HepG2 (cell line): ENCODE data around the gene PCSK5. TPM values are rescaled to one million over a fixed set of nuclear protein-coding genes. Genes with fewer than 3 reads are reported as not detected.

Experiments
- ATAC-seq: fragments of 200-7000 bp; cut with Tn5 transposase; 3 replicates; pipeline ENCODE4 v1.9.1; 2020; ENCODE audit warnings: mild to moderate bottlenecking, moderate library complexity
- BruUV-seq: library from RNA; stranded (reverse); fragments of 400-500 nt; replicated peaks from 2 replicates; lab custom pipeline; 2021; lab: Mats Ljungman, UMichigan
- CTCF ChIA-PET: fragments of 300-600 bp; formaldehyde crosslinking; extraction: SDS; loops from one replicate; lab custom pipeline; 2021; ENCODE audit warnings: low total read pairs, inconsistent platforms, low intra/inter-chr PET ratio; lab: Yijun Ruan, JAX
- POLR2A ChIA-PET: fragments of 350-600 bp; sonication (Branson Sonifier 250); formaldehyde crosslinking; loops from one replicate; lab custom pipeline; 2020; ENCODE audit warnings: antibody characterized with exemption, inconsistent platforms; lab: Yijun Ruan, JAX
- DNase-seq: peaks from one replicate; pipeline ENCODE4 v3.0.0-alpha.2; 2015; ENCODE audit warnings: low spot score
- FAIRE-seq: peaks from 3 replicates; lab custom pipeline; 2011; peaks lifted over from hg19 to GRCh38; lab: Jason Lieb, UNC
- H2AFZ ChIP-seq: one replicate; pipeline ENCODE4 v1.6.1; 2011; ENCODE audit warnings: low read length, inconsistent platforms
- H3K27ac ChIP-seq: fragments of 300-600 bp; 3 replicates; pipeline ENCODE4 v1.8.0; 2011; ENCODE audit warnings: mixed run types, mild to moderate bottlenecking, mixed read lengths, low read length, inconsistent platforms; ENCODE audit not compliant: insufficient read depth; ENCODE audit errors: extremely low read length
- H3K27me3 ChIP-seq, 2 experiments: fragments of 200-600 bp in 1 of 2; 2 replicates in 1 of 2; 3 replicates in 1 of 2; pipeline versions ENCODE4 v1.6.0 to v1.8.0; 2011; ENCODE audit warnings: low read length in 2 of 2, mild to moderate bottlenecking in 2 of 2, moderate library complexity in 2 of 2, inconsistent platforms in 1 of 2; ENCODE audit not compliant: insufficient read depth in 2 of 2, control insufficient read depth in 1 of 2
- H3K36me3 ChIP-seq, 2 experiments: fragments of 200-600 bp in 1 of 2; replicated peaks in 1 of 2; 2 replicates in 1 of 2; 3 replicates in 1 of 2; pipeline versions ENCODE4 v1.5.1 to v1.8.0; 2011; ENCODE audit warnings: low read length in 2 of 2, inconsistent platforms in 1 of 2; ENCODE audit not compliant: insufficient read depth in 2 of 2, control insufficient read depth in 1 of 2
- H3K4me1 ChIP-seq: 2 replicates; pipeline ENCODE4 v1.5.1; 2012; ENCODE audit warnings: low read length, inconsistent platforms; ENCODE audit not compliant: insufficient read depth
- H3K4me2 ChIP-seq: 2 replicates; pipeline ENCODE4 v1.6.0; 2011; ENCODE audit warnings: low read depth, low read length, inconsistent platforms
- H3K4me3 ChIP-seq, 3 experiments: fragments of 200-600 bp in 1 of 3; sonication (generic), shearing (Covaris generic) in 1 of 3; replicated peaks in 1 of 3; 2 replicates each; pipeline ENCODE4 v1.5.1; 2011 to 2016; ENCODE audit warnings: low read length in 3 of 3, inconsistent platforms in 2 of 3, low read depth in 2 of 3, mild to moderate bottlenecking in 2 of 3, control low read depth in 1 of 3, mixed read lengths in 1 of 3; ENCODE audit not compliant: insufficient read depth in 1 of 3
- H3K79me2 ChIP-seq: one replicate; pipeline ENCODE4 v1.6.1; 2011; ENCODE audit warnings: low read length, inconsistent platforms; ENCODE audit not compliant: insufficient read depth
- H3K9ac ChIP-seq: 2 replicates; pipeline ENCODE4 v1.6.0; 2011; ENCODE audit warnings: mild to moderate bottlenecking, low read depth, low read length, inconsistent platforms; ENCODE audit not compliant: insufficient read depth
- H3K9me3 ChIP-seq: 2 replicates; pipeline ENCODE4 v1.5.1; 2012; ENCODE audit warnings: mild to moderate bottlenecking, low read length
- H4K20me1 ChIP-seq: 2 replicates; pipeline ENCODE4 v1.6.0; 2011; ENCODE audit warnings: inconsistent platforms, mild to moderate bottlenecking, low read length, moderate library complexity; ENCODE audit not compliant: insufficient read depth
- AKNA ChIP-seq: sonication (generic); formaldehyde crosslinking; IDR thresholded peaks from 2 replicates; pipeline ENCODE4 v1.4.0; 2020; ENCODE audit warnings: missing genetic modification reagents, borderline replicate concordance
- CHCHD3 ChIP-seq: sonication (generic); formaldehyde crosslinking; IDR thresholded peaks from 2 replicates; pipeline ENCODE4 v1.8.0; 2022; ENCODE audit warnings: mild to moderate bottlenecking, missing genetic modification reagents, moderate library complexity
- EED ChIP-seq: sonication (generic); formaldehyde crosslinking; IDR thresholded peaks from 2 replicates; pipeline ENCODE4 v1.5.0; 2020; ENCODE audit warnings: mild to moderate bottlenecking, missing genetic modification reagents
- FOXK2 ChIP-seq: fragments of 450-650 bp; IDR thresholded peaks from 2 replicates; pipeline ENCODE4 v1.6.1; 2016
- HNF4G ChIP-seq, 2 experiments: sonication (generic) in 1 of 2; formaldehyde crosslinking in 1 of 2; IDR thresholded peaks; 2 replicates each; pipeline versions ENCODE4 v1.4.0 to v1.6.1; 2011 to 2020; ENCODE audit warnings: borderline replicate concordance in 2 of 2, low read depth in 2 of 2, mild to moderate bottlenecking in 2 of 2, low read length in 1 of 2, missing genetic modification reagents in 1 of 2, moderate library complexity in 1 of 2
- HOMEZ ChIP-seq: IDR thresholded peaks from 2 replicates; pipeline ENCODE4 v1.6.1; 2016; ENCODE audit warnings: low read depth
- LCORL ChIP-seq, 2 experiments: fragments of 450-650 bp in 1 of 2; sonication (generic) in 1 of 2; formaldehyde crosslinking in 1 of 2; IDR thresholded peaks; 2 replicates each; pipeline versions ENCODE4 v1.5.0 to v1.6.1; 2017 to 2020; ENCODE audit warnings: antibody characterized with exemption in 1 of 2, missing genetic modification reagents in 1 of 2
- PREB ChIP-seq: sonication (generic); formaldehyde crosslinking; IDR thresholded peaks from 2 replicates; pipeline ENCODE4 v1.4.0; 2020; ENCODE audit warnings: missing genetic modification reagents
- XRCC5 ChIP-seq: fragments of 200-400 bp; formaldehyde crosslinking; optimal IDR thresholded peaks from 2 replicates; pipeline ENCODE3; 2017; ENCODE audit warnings: mild to moderate bottlenecking, low read length
- ZFP82 ChIP-seq: sonication (generic); formaldehyde crosslinking; IDR thresholded peaks from 2 replicates; pipeline ENCODE4 v1.5.1; 2020; ENCODE audit warnings: mild to moderate bottlenecking, missing genetic modification reagents, borderline replicate concordance
- ZFP90 ChIP-seq: sonication (generic); formaldehyde crosslinking; IDR thresholded peaks from 2 replicates; pipeline ENCODE4 v1.8.0; 2022; ENCODE audit warnings: missing genetic modification reagents, mild to moderate bottlenecking, inconsistent platforms, borderline replicate concordance
- ZNF12 ChIP-seq: sonication (generic); formaldehyde crosslinking; IDR thresholded peaks from 2 replicates; pipeline ENCODE4 v1.5.0; 2020; ENCODE audit warnings: missing genetic modification reagents
- ZNF274 ChIP-seq: sonication (generic); formaldehyde crosslinking; IDR thresholded peaks from 2 replicates; pipeline ENCODE4 v1.5.1; 2020; ENCODE audit warnings: mild to moderate bottlenecking, missing genetic modification reagents
- ZNF282 ChIP-seq: fragments of 450-650 bp; IDR thresholded peaks from 2 replicates; pipeline ENCODE4 v1.6.1; 2018; ENCODE audit not compliant: partially characterized antibody
- ZNF556 ChIP-seq: sonication (generic); formaldehyde crosslinking; IDR thresholded peaks from 2 replicates; pipeline ENCODE4 v1.4.0; 2020; ENCODE audit warnings: mild to moderate bottlenecking, missing genetic modification reagents, borderline replicate concordance
- ZNF660 ChIP-seq: sonication (generic); formaldehyde crosslinking; IDR thresholded peaks from 2 replicates; pipeline ENCODE4 v1.5.1; 2020; ENCODE audit warnings: mild to moderate bottlenecking, low read depth, missing genetic modification reagents, borderline replicate concordance
- ZNF788 ChIP-seq: sonication (generic); formaldehyde crosslinking; IDR thresholded peaks from 2 replicates; pipeline ENCODE4 v1.5.0; 2020; ENCODE audit warnings: mild to moderate bottlenecking, missing genetic modification reagents, borderline replicate concordance
- WGBS: methylation state at CpG from one replicate; pipeline ENCODE4 v1.1.6; 2017; ENCODE audit warnings: low lambda C conversion rate; 5-methylcytosine and 5-hydroxymethylcytosine counted together
- in situ Hi-C: cut with HindIII; loops from 2 replicates; pipeline ENCODE4 v1.10.0; 2017; ENCODE audit warnings: low pct_unique_long_range_greater_than_20kb; ENCODE audit not compliant: extremely low pct_ligation_motif_present
- intact Hi-C: fragments of 100-400 bp; cut with micrococcal nuclease; formaldehyde crosslinking; loops from one replicate; pipeline ENCODE4 v1.10.0; 2022; ENCODE audit not compliant: unreplicated experiment
- polyA plus RNA-seq, 8 experiments: library from polyadenylated mRNA; depleted of rRNA in 3 of 8; stranded (reverse) in 7 of 8; unstranded in 1 of 8; fragments of >200 nt; fragmentation: Illumina TruSeq in 4 of 8; extraction: Trizol in 4 of 8; gene quantifications; 2 replicates each; pipeline versions ENCODE4 v1.2.1 to v1.2.3, GENCODE V29; 2011 to 2016; ENCODE audit warnings: low read depth in 4 of 8, missing spikeins in 1 of 8, mixed read lengths in 1 of 8; ENCODE audit not compliant: insufficient read depth in 1 of 8
- total RNA-seq, 5 experiments: library from RNA; depleted of rRNA; stranded (reverse); fragments of >200 nt; fragmentation: Illumina TruSeq; extraction: Trizol; gene quantifications; 2 replicates each; pipeline ENCODE4 v1.2.3, GENCODE V29; 2016; ENCODE audit warnings: low read depth in 1 of 5

PCSK5 gene
- total and polyA plus RNA-seq, 2 of the 13 experiments (the other 11 are each of a cell fraction or from before 2014, with no cell fraction given): 0.55 to 0.66 TPM

- TF ChIP-seq PREB (CRISPR knock-in tag) (no peak), EED (no peak), ZFP90 (CRISPR knock-in tag) (no peak), ZNF274 (no peak), ZFP82 (CRISPR knock-in tag) (no peak), HOMEZ (CRISPR knock-in tag) (no peak), ZNF282 (no peak), ZNF12 (CRISPR knock-in tag) (no peak), HNF4G (IDR thresholded peaks at IDR 0.05; ENCODE audit: borderline replicate concordance, low read depth, low read length) (no peak), HNF4G (CRISPR knock-in tag; IDR thresholded peaks at IDR 0.05; ENCODE audit: borderline replicate concordance, low read depth) (no peak), XRCC5 (no peak), CHCHD3 (CRISPR knock-in tag) (no peak), ZNF660 (CRISPR knock-in tag) (no peak), AKNA (no peak), ZNF556 (CRISPR knock-in tag) (no peak), FOXK2 (no peak), LCORL (IDR thresholded peaks at IDR 0.05) (no peak), LCORL (CRISPR knock-in tag; IDR thresholded peaks at IDR 0.05) (no peak), ZNF788 (no peak)
- TF ChIP-seq, all 625 proteins: peak for 0
- no peak overlapping the region for H2AFZ ChIP-seq
- ChIA-PET CTCF (no interaction called here), POLR2A (no interaction called here)
- H3K36me3 ChIP-seq: no peaks in the 10 kb centered on the region
- WGBS: 33% methylated on average over 3 of the region's 3 CpGs
- no peaks in the 10 kb centered on the region for H3K4me1 ChIP-seq
- DNase-seq: no peak
- ATAC-seq: no peak
- no peak overlapping the region for H3K4me3 ChIP-seq
- H3K4me2 ChIP-seq: no peak overlapping the region
- no peaks in the 10 kb centered on the region for H3K9me3 ChIP-seq
- BruUV-seq: no TSS peak
- no peaks in the 10 kb centered on the region for H3K27me3 ChIP-seq
- intact Hi-C loops: no loop called here
- in situ Hi-C loops: no loop called here
- H3K79me2 ChIP-seq: no peaks in the 10 kb centered on the region
- H4K20me1 ChIP-seq: no peaks in the 10 kb centered on the region
- FAIRE-seq: no peak
- no peak overlapping the region for H3K27ac ChIP-seq
- H3K9ac ChIP-seq: no peak overlapping the region
These were observed 95.0 kb downstream of the PCSK5 start for GRCh38 chr9:75985515-75985914.
